ENCODE measurements around the gene TRIM47. TPM values are rescaled to one million over a fixed set of nuclear protein-coding genes. Genes with fewer than 3 reads are reported as not detected.

TRIM47 gene
- total and polyA plus RNA-seq, 2 experiments from 2014 or later = 7.2 to 9.9 TPM

DNA sequence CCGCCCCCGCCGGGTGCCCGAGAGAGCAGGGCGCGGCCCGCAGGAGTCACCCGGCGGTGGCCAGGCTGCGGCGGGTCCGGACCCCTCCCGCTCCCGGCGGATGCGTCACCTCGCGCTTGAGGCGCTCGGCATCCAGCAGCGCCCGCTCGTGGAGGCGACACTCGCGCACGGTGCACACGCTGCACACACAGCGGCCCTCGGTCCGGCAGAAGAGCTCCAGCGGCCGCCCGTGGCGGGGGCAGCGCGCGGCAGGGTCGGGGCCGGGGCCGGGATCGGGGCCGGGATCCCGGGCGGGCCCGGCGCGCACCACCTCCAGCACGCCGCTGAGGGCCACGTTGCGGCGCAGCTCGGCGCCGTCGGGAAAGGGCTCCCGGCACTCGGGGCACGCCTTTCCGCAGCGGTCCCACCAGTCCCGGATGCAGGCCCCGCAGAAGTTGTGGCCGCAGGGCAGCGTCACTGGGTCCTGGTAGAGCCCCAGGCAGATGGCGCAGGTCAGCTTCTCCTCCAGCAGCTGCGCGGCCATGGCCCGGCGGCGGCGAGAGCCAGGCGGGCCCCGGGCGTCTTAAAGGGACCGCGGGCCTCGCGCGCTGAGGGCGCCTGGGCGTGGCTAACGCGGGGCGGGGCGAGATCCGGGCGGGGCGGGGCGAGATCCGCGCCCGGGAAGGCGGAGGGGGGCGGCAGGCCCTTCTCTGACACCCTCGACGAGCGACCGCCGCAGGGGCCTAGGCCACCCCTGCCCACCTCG lies 18.2 kb upstream of the TRIM47 start, which contains the start of gene TRIM65:
Gene TRIM65 (minus strand): TSS at position 537 of the 745 bp plus-strand sequence. CDS start 14 bp downstream, at position 523.
- Histone ChIP-seq H3K4me3 (peak within 1 kb of the TSS; percentile 78), H3K4me1 (ENCODE audit: insufficient read depth) (peaks cover 18% of the 10 kb centered on the region; the same call in 1 of the 2 replicates), H3K9me2 (ENCODE audit: insufficient read depth) (no peaks in the 10 kb centered on the region), H3K4me2 (peak within 1 kb of the TSS; percentile 92), H4K20me1 (replicated peaks; ENCODE audit: insufficient read depth) (no peaks in the 10 kb centered on the region; the same call in 1 of the 2 replicates), H3K36me3 (ENCODE audit: insufficient read depth) (peaks cover 9% of the 10 kb centered on the region; the same call in 1 of the 2 replicates), H2AFZ (no peak within 1 kb of the TSS), H3F3A (replicated peaks; ENCODE audit: low read depth) (peaks cover 28% of the 10 kb centered on the region), H3K27me3 (ENCODE audit: insufficient read depth) (no peaks in the 10 kb centered on the region), H3K79me2 (replicated peaks; ENCODE audit: insufficient read depth) (peaks cover 18% of the 10 kb centered on the region), H3K27ac (ENCODE audit: low read depth) (peak within 1 kb of the TSS; percentile 81)
- ATAC-seq = peak; percentile 64
- Mint-ChIP-seq H3K36me3 (ENCODE audit: low read depth) (peaks cover 40% of the 10 kb centered on the region), H3K4me1 (peaks cover 26% of the 10 kb centered on the region), H3K4me3 (peak within 1 kb of the TSS; percentile 83), H3K9me3 (no peaks in the 10 kb centered on the region), H3K27ac (peak within 1 kb of the TSS; percentile 81), H3K27me3 (ENCODE audit: insufficient read depth, low read depth, poor library complexity) (peaks cover 10% of the 10 kb centered on the region)
- DNase-seq (ENCODE audit: low spot score) = peak; percentile 83
- TF ChIP-seq CREB1 (CRISPR knock-in tag; IDR thresholded peaks at IDR 0.05; ENCODE audit: low read depth) = peak; percentile 24; the same call in 1 of the 2 replicates
- no peak for TF ChIP-seq EZH2phosphoT487 (IDR thresholded peaks at IDR 0.05; ENCODE audit: unreplicated experiment)
- peak; percentile 91 for TF ChIP-seq POLR2AphosphoS5 (IDR thresholded peaks at IDR 0.05; ENCODE audit: low read depth)

DNA sequence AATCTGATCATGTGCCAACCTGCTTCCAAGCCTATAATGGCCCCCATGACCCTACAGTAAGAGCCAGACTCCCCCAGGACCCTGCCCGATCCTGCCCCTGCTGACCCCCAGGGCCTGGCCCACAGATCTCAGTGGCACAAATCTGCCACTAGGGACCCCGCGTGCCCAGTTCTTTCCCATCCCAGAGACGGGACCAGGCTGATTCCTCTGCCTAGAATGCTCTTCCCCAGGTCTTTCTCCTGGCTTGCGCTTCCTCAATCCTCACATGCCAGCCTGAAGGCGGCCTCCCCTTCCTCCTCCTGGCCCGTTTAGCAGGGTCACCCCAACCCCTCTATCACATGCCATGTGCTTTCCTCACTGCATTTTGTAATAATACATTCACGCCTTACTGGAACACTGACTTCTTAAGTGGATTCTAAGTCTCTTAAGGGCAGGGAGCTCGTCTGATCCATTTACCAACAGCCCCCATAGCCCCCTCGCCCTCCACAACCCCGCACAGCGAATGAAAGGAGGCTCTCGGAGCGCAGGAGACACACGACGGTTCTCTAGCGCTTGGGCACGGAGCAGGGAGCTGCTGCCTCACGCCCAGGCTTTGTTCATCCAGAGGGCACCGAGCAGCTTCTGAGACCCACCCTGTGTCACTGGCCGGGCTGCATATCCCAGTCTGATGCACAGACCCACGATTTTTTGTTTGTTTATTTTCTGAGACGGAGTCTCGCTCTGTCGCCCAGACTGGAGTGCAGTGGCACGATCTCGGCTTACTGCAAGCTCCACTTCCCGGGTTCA lies 17.2 kb upstream of the TRIM47 start:
- TF ChIP-seq, protein P1, sequence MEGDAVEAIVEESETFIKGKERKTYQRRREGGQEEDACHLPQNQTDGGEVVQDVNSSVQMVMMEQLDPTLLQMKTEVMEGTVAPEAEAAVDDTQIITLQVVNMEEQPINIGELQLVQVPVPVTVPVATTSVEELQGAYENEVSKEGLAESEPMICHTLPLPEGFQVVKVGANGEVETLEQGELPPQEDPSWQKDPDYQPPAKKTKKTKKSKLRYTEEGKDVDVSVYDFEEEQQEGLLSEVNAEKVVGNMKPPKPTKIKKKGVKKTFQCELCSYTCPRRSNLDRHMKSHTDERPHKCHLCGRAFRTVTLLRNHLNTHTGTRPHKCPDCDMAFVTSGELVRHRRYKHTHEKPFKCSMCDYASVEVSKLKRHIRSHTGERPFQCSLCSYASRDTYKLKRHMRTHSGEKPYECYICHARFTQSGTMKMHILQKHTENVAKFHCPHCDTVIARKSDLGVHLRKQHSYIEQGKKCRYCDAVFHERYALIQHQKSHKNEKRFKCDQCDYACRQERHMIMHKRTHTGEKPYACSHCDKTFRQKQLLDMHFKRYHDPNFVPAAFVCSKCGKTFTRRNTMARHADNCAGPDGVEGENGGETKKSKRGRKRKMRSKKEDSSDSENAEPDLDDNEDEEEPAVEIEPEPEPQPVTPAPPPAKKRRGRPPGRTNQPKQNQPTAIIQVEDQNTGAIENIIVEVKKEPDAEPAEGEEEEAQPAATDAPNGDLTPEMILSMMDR (conservative IDR thresholded peaks at IDR 0.05; ENCODE audit: low read depth in 2 of 2) = peak; percentile 40 to 48; a peak in 3 of 4 replicates
- TF ChIP-seq EZH2phosphoT487 (IDR thresholded peaks at IDR 0.05; ENCODE audit: unreplicated experiment) = no peak
- peaks cover 18% of the 10 kb centered on the region; the same call in 1 of the 2 replicates for H3K4me1 ChIP-seq (ENCODE audit: insufficient read depth)
- peaks cover 9% of the 10 kb centered on the region; the same call in 1 of the 2 replicates for H3K36me3 ChIP-seq (ENCODE audit: insufficient read depth)
- DNase-seq (ENCODE audit: low spot score) = peak; percentile 83
- Mint-ChIP-seq H3K9me3 (no peaks in the 10 kb centered on the region), H3K27me3 (ENCODE audit: insufficient read depth, low read depth, poor library complexity) (peaks cover 13% of the 10 kb centered on the region), H3K4me3 (peak overlapping the region; percentile 83), H3K36me3 (ENCODE audit: low read depth) (peaks cover 37% of the 10 kb centered on the region), H3K4me1 (peaks cover 26% of the 10 kb centered on the region), H3K27ac (peak overlapping the region; percentile 80)
- no peak overlapping the region for H2AFZ ChIP-seq
- no peaks in the 10 kb centered on the region; the same call in 1 of the 2 replicates for H4K20me1 ChIP-seq (replicated peaks; ENCODE audit: insufficient read depth)
- peak; percentile 47 for ATAC-seq
- H3K27ac ChIP-seq (ENCODE audit: low read depth) = no peak overlapping the region
- peak overlapping the region; percentile 78 for H3K4me3 ChIP-seq
- peaks cover 18% of the 10 kb centered on the region for H3K79me2 ChIP-seq (replicated peaks; ENCODE audit: insufficient read depth)
- peaks cover 24% of the 10 kb centered on the region for H3F3A ChIP-seq (replicated peaks; ENCODE audit: low read depth)
- H3K9me2 ChIP-seq (ENCODE audit: insufficient read depth) = no peaks in the 10 kb centered on the region
- peak overlapping the region; percentile 92 for H3K4me2 ChIP-seq
- no peaks in the 10 kb centered on the region for H3K27me3 ChIP-seq (ENCODE audit: insufficient read depth)

Measured in GM23338 (cell line).